GM12892 (cell line): Measurements from ENCODE around the gene NKD2.

Source experiments
- DNase-seq: peaks from one replicate; pipeline ENCODE4 v3.0.0; 2011; ENCODE audit not compliant: insufficient read length
- FAIRE-seq: peaks from 2 replicates; lab custom pipeline; 2011; peaks lifted over from hg19 to GRCh38; lab: Jason Lieb, UNC
- POLR2A ChIP-seq: IDR thresholded peaks from 2 replicates; pipeline ENCODE4 v1.6.1; 2011; ENCODE audit warnings: low read depth, low read length, control low read depth
- POLR2AphosphoS5 ChIP-seq: IDR thresholded peaks from 2 replicates; pipeline ENCODE4 v1.6.1; 2011; ENCODE audit warnings: low read depth, low read length, control low read depth
- TAF1 ChIP-seq: IDR thresholded peaks from 2 replicates; pipeline ENCODE4 v1.6.1; 2011; ENCODE audit warnings: low read depth, mild to moderate bottlenecking, control low read depth, low read length, borderline replicate concordance

NKD2 gene

GRCh38 chr5:1068895-1069719, 60.5 kb downstream of the NKD2 start:
- TF ChIP-seq POLR2A (no peak), POLR2AphosphoS5 (no peak), TAF1 (no peak)
- DNase-seq (no peak), FAIRE-seq (no peak)

GRCh38 chr5:1069720-1070088, 61.1 kb downstream of the NKD2 start:
- no peak for TF ChIP-seq POLR2AphosphoS5
- no peak for TF ChIP-seq POLR2A
- TF ChIP-seq TAF1, result no peak
- FAIRE-seq (no peak), DNase-seq (no peak)

DNA sequence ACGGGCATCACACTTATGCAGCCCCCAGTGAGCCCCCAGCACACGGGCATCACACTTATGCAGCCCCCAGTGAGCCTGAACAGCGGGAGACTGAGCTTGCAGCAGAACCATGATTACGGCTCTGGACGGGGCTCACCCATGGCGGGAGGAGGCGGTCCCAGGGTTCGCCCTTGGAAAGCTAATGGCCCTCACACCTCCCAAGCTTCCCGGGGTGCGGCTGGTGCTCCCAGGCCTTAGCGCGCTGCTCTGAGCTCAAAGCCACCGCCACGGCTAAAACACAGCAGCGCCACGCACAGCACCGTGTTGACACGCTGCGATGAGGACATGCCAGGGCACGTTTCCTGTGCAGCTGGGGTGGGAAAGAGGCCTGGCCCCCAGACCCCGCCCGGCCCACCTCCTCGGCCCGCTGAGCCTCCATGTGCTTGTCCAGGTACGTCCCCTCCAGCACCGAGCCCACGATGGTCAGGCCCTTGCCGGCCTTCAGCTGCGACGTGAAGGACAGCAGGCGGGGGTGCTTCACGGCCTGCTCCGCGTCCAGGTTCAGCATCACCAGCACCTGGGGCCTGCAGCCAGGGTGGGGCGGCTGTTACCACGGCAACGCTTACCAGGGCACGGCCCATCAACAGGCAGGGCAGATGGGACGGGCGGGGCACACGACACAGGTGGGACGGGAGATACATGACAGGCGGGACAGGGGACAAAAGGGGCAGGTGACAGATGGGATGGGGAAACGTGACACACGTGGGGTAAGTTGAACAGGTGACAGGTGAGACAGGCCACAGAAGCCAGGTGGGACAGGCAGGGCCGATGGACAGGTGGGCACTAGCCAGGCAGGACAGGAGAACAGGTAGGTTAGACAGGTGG, 64.9 kb downstream of the NKD2 start:
- FAIRE-seq, result no peak
- TF ChIP-seq POLR2A (no peak), POLR2AphosphoS5 (no peak), TAF1 (no peak)
- DNase-seq, result no peak

- FAIRE-seq (no peak), DNase-seq (no peak)
- TF ChIP-seq TAF1 (no peak), POLR2A (no peak), POLR2AphosphoS5 (no peak)
Measured at GRCh38 chr5:1074226-1074625, 65.6 kb downstream of the NKD2 start.

DNA sequence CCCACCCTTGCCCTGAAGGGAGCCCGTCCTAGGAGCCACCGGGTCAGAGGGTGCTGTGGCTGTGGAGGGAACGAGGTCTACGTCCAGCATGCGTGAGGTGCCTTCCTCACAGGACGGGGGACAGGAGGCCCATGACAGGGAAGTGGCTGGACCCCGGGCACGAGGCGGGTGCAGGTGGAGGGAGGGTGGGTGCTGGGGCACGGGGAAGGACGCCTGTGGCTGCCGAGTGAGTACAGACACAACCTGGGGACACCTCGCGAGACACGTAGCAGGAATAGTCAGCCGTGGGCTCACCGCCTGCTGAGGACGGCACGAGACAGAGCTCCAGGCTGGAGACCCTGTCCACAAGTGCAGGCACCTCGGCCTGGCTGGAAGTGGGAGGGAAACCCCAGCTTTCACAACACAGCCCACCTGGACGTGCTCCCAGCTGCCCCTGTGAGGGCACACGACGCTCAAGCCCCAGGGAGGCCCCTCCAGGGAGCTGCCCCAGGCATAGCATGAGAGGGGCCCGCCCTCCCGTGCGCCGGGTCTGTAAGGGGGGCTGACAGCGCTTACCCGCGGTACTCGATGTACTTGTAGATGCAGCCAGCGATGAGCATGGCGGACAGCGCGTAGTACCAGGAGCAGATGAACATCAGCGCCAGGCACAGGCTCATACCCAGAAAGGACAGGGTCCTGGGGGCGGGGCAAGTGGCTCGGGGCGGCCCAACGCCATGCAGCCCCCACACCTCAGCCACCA, 66.4 kb downstream of the NKD2 start:
- TF ChIP-seq POLR2AphosphoS5, result no peak
- TF ChIP-seq POLR2A, result no peak
- TF ChIP-seq TAF1, result no peak
- DNase-seq (no peak), FAIRE-seq (no peak)

GRCh38 chr5:1075555-1075881, 66.9 kb downstream of the NKD2 start:
- TF ChIP-seq POLR2A (no peak), TAF1 (no peak), POLR2AphosphoS5 (no peak)
- FAIRE-seq (no peak), DNase-seq (no peak)

- TF ChIP-seq TAF1 (no peak), POLR2AphosphoS5 (no peak), POLR2A (no peak)
- FAIRE-seq (no peak), DNase-seq (no peak)
Measured at GRCh38 chr5:1075931-1076330, 67.3 kb downstream of the NKD2 start.

DNA sequence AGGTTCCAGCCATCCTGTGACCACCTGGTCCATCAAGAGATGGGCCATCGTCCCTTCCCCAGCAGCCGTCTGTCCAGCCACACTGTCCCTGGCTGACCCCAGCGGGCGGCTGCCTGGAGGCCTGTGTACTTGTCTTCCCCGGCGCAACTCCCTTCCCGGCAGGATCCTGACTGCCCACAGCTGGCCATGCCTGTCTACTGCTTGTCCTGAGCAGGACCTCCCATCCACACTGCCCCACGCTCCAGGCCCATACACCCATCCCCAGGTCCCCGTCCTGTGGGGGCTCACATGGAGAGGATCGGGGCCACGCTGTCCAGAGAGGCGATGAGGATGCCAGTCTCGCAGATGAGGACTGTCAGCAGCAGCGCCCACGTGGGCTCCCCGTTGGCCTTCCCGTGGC, 67.8 kb downstream of the NKD2 start:
- DNase-seq (no peak), FAIRE-seq (no peak)
- TF ChIP-seq POLR2AphosphoS5 (no peak), POLR2A (no peak), TAF1 (no peak)

- FAIRE-seq, result no peak
- TF ChIP-seq TAF1, result no peak
- no peak for DNase-seq
Measured at GRCh38 chr5:1077026-1077425, 68.4 kb downstream of the NKD2 start.

DNA sequence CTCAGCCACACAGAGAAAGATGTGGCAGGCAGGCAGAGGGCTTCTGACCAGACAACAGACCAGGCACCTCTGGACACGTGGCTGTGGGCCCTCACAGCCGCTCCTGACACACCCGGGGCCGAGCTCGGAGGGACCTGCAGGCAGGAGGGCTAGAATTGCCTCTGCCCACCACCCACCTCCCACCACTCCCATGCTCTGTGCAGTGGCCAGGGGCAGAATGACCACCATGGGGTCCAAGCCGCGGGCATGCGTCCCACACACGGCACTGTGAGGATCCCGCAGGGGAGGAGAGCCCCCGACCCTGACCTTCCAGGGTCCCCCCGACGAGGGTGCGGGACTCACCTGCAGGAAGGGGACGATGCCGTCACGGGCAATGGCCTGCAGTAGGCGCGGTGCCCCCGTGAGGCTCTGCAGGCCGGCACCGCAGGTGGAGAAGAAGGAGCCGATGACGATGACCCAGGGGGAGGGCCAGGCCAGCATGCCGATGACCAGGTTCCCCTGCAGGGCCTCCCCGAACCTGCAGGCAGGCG, 69.0 kb downstream of the NKD2 start:
- TF ChIP-seq POLR2A, result no peak
- no peak for TF ChIP-seq TAF1
- no peak for TF ChIP-seq POLR2AphosphoS5
- DNase-seq (no peak), FAIRE-seq (no peak)

GRCh38 chr5:1078206-1078605, 69.6 kb downstream of the NKD2 start:
- no peak for TF ChIP-seq POLR2AphosphoS5
- no peak for TF ChIP-seq TAF1
- no peak for TF ChIP-seq POLR2A
- no peak for FAIRE-seq

DNA sequence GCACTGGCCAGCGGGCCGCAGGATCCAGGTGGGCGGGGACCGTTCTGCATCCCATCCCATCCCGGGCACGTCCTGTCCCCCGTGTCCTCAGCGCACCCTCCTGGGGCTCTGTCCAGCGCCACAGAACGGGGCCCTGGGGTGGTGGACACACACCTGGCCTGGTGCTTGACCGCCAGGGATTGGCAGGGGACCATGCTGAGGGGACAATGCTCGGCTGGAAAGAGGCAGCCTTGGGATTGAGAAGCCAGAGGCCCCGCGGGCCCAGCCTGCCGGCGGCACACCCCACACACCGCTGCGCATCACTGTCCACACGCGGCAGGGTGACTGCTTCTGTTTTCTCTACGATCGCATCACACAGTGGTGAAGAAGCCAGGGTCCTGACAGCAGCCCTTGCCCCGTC, 70.2 kb downstream of the NKD2 start:
- DNase-seq, result no peak
- TF ChIP-seq POLR2AphosphoS5 (no peak), POLR2A (no peak), TAF1 (no peak)
- no peak for FAIRE-seq

More at GRCh38 chr5:1078206-1078605, 69.6 kb downstream of the NKD2 start:
- no peak for DNase-seq
